Stimulated activated naive CD8-positive, alpha-beta T cell treated with anti-CD3 and anti-CD28 coated beads, Interleukin-15, Interleukin-2, amounts not matched to agents 100 U/mL and 50 U/mL, for 24 hours (primary cell): ENCODE data around the gene SDK2.

Experiments used
- ATAC-seq: fragments of 150-1000 bp; cut with Tn5 transposase; one replicate; pipeline ENCODE4 v1.10.0; 2021
- DNase-seq: peaks from one replicate; pipeline ENCODE4 v3.0.0; 2021

SDK2 gene

GRCh38 chr17:73363442-73364154 lies 280.6 kb downstream of the SDK2 start:
- ATAC-seq (no peak), DNase-seq (no peak)

- ATAC-seq = no peak
- DNase-seq = no peak
Measured at GRCh38 chr17:73362697-73363096, 281.5 kb downstream of the SDK2 start.

GRCh38 chr17:73360961-73361761 lies 283.1 kb downstream of the SDK2 start:
- DNase-seq (no peak), ATAC-seq (no peak)

GRCh38 chr17:73359987-73360410 lies 284.2 kb downstream of the SDK2 start:
- DNase-seq (no peak), ATAC-seq (no peak)

GRCh38 chr17:73359352-73359751 lies 284.9 kb downstream of the SDK2 start:
- DNase-seq (no peak), ATAC-seq (no peak)

DNA sequence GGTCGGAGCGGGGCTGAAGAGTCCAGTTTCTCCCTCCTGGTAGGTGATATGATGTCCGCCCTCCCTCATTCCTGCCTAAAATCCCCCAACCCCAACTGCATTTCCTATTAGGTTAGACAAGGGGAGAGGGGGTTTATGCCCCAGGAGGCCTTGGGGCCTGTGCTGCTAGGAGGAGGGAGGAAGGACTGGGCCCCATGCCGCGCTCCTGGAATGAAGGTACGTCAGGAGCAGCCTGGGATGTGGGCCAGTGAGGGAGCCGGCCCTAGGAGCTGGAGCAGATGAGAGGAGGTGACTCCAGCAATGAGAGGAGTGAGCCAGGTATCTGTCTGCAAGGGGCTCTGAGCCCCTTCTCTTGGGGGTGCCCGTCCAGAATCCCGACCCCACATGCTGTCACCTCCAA lies 285.6 kb downstream of the SDK2 start:
- ATAC-seq = no peak
- DNase-seq = no peak

DNA sequence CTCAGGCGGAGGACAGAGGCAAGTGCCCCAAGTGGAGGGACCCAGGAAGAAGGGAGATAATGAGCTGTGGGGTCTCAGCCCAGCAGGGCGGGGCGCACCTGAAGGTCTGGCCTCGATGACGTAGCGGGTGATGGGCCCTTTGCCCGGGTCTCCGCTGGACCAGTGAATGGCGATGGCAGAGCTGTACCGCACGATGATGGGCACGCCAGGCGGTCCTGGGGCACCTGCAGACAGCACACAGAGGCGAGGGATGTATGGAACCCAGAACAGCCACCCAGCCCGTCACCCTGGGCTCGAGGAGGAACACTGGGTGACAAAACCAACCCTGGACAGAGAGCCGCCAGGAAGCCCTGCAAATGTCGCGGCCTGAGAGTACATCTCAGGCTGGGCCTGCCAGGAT lies 286.3 kb downstream of the SDK2 start:
- no peak for ATAC-seq
- DNase-seq = no peak

GRCh38 chr17:73357318-73357717 lies 286.9 kb downstream of the SDK2 start:
- ATAC-seq (no peak), DNase-seq (no peak)

- ATAC-seq (no peak), DNase-seq (no peak)
Measured at GRCh38 chr17:73356561-73357170, 287.6 kb downstream of the SDK2 start.

DNA sequence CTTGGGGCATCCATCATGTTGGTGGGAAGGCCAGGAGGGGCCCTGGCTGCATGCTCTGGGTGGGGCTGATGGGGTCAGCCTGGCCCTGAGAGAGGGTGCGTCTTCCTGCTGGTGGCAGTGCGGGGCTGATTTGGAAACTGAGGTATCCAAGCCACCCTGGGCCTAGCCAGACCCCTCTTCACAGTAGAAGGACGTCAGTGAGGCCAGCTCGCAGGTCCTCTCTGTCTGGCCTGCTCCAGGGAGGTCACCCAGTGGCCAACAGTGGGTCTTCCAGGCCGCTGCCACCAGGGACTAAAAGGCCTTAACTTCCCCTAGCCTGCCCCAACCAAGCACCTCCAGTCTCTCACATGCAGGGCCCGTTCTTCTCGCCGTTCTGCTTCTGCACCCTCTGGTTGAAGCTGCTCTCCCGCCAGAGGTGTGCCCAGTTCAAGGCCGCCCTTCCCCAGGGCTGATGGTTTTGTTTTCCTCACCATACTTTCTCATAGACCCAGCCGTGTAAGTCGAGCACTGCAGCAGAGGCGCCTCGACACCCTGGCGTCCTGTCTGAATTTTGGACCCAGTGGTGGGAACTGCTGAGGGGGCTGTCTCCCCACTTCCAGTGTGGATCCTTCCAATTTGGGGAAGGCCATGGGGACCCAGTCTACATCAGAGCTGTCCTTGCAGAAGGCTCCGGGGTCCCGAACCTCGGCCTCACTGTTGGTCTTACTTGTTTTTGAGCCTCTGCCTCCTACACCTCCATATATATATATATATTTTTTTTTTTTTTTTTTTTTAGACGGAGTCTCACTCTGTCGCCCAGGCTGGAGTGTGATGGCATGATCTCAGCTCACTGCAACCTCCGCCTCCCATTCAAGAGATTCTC lies 289.6 kb downstream of the SDK2 start:
- no peak for ATAC-seq
- DNase-seq = no peak

- no peak for DNase-seq
- ATAC-seq = no peak
Measured at GRCh38 chr17:73352261-73352660, 292.0 kb downstream of the SDK2 start.

DNA sequence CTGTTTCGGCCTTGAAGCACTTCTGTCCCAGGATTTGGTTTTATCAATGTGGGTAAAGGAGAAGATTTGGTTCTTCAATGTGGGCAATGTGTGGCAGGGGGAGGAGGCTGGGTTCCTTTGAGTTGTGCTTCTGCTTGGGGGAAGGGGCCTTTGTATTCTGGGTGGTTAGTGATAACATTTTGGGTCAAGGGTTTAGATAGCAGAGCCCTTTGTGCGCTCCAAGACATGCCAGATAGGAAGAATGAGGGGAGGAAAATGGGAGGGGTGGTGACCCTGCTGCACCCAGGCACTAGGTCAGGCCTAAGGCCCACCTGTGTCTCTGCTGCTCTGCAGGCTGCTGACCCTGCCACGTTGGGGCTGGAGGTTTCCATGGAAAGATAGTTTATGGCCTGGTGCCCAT lies 292.5 kb downstream of the SDK2 start:
- DNase-seq (no peak), ATAC-seq (no peak)

- ATAC-seq = no peak
- no peak for DNase-seq
Measured at GRCh38 chr17:73350864-73351263, 293.4 kb downstream of the SDK2 start.

DNA sequence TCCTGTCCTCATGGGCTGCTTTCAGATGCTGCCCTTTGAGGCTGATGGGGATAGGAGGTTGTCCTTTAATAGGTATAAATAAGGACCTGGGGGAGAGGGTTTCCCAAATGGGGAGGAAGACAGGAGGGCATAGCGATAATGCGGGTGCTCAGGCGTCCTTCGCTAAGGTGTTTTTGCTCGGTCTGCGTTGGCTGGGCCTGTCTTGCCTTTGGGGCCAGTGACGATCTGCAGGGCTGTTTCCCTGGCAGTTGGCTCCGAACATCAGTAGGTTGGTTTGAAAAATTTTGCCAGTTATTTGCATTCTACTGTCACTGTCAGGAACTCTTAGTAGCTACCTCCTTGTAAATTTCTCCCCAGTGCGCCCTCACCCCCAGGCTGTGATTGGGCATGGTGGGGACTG lies 294.6 kb downstream of the SDK2 start:
- ATAC-seq (no peak), DNase-seq (no peak)

- DNase-seq = no peak
- no peak for ATAC-seq
Measured at GRCh38 chr17:73349138-73349537, 295.1 kb downstream of the SDK2 start.

- DNase-seq = no peak
- no peak for ATAC-seq
Measured at GRCh38 chr17:73348829-73349095, 295.5 kb downstream of the SDK2 start.

DNA sequence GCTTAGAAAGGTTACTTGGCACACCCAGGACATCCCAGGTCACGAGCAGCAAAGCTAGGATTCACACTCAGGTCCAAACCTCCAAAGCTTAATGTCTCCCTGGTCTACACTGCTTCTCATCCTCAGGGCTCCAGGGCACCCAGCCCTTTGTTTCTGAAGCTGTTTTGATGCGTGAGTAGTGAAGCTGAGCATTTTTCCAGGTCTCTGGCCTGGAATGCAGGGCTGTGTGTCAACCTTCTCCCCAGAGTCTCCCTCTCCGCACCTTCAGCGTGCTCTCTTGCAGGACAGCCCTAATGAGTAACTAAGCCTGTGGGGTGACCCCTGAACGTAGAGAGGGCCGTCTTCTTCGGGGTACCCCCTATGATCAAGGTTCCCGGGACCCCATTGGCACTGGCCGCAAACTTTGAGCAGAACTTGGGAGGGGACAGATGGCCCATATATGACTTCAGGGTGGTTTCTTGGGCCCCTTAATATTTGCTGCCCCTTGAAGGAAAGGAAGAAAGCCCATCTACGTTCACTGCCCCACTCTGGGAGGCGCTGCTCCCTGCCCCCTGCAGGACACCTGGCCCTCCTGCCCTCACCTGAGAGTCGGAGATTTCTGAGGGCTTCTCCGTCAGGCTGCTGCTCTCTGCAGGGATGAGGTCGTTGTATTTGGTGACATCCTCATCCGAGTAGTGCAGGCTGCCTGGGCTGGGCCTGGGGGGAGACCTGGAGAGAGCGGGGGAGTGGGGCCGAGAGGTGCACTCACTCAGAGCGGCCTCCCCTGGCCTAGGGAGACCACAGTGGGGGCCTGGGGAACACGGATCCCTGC lies 296.0 kb downstream of the SDK2 start:
- ATAC-seq (no peak), DNase-seq (no peak)

DNA sequence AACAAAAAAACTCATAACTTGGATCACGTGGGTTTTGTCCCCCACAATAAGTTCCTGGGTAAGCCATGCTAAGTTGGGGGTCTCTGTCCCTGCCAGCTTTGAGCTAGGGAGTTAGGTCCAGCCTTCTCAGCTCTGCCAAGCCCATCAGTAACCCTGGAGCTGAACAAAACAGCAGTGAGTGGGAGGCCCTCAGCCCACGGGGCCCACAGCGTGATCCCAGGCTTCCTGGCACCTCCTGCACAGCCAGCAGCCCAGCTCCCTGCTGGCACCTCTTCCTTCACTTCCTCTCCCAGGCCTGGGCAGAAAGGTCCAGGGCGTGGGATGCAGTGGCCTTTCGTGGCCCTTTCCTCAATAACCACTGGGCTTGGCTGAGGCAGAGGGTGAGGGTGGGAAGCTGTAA lies 296.9 kb downstream of the SDK2 start:
- ATAC-seq (no peak), DNase-seq (no peak)

DNA sequence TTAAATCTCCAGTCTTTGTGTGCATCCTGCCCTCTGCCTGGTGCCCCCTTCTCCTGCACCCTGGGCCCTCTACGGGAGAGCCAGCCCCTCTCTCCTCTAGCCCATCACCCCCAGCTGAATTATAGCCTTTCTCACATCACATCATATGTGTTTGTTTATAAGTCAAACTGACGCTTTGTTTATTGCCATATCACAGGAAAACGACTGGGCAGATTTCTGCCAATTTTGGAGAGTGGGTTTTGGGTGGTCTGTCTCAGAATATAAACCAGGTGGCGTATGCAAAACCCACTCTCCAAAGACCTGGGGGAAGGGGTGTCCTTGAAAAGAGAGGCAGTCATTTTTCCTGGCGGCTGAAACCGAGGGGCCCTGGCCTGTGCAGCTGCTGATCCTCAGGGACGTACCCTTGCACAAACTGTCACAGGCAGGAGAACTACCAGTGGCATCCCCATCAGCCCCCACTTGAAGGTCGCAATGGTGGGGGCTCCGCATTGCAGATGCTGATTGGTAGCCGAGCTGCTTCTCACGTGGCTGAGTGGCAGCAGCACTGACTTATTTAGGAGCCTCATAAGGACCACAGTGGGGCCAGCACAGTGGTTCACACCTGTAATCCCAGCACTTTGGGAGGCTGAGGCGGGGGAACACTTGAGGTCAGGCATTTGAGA lies 297.6 kb downstream of the SDK2 start:
- DNase-seq (no peak), ATAC-seq (no peak)

- ATAC-seq (no peak), DNase-seq (no peak)
Measured at GRCh38 chr17:73343739-73344454, 300.3 kb downstream of the SDK2 start.
